Measurements from ENCODE around the gene SLC7A1.

GRCh38 chr13:29534083-29534482 is 61.4 kb downstream of the SLC7A1 start:
- TF ChIP-seq CTCF (IDR thresholded peaks at IDR 0.05) = no peak
- TF ChIP-seq NPAS2 (CRISPR knock-in tag; IDR thresholded peaks at IDR 0.05; ENCODE audit: borderline replicate concordance) = no peak
- no peak for TF ChIP-seq SMC3 (IDR thresholded peaks at IDR 0.05)
- TF ChIP-seq, protein P1, sequence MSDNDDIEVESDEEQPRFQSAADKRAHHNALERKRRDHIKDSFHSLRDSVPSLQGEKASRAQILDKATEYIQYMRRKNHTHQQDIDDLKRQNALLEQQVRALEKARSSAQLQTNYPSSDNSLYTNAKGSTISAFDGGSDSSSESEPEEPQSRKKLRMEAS (IDR thresholded peaks at IDR 0.05) = no peak
- TF ChIP-seq MAFK (IDR thresholded peaks at IDR 0.05; ENCODE audit: partially characterized antibody) = no peak
- TF ChIP-seq CEBPB (IDR thresholded peaks at IDR 0.05) = no peak
- no peak for TF ChIP-seq BHLHE40 (IDR thresholded peaks at IDR 0.05; ENCODE audit: low read depth, low read length)
- no peak for TF ChIP-seq JUNB (IDR thresholded peaks at IDR 0.05)
- no peak for TF ChIP-seq POLR2A (IDR thresholded peaks at IDR 0.05; ENCODE audit: low read length)
- no peak for TF ChIP-seq EP300 (IDR thresholded peaks at IDR 0.05)
- no peak for TF ChIP-seq ZSCAN20 (CRISPR knock-in tag; IDR thresholded peaks at IDR 0.05)
- TF ChIP-seq, protein P2, sequence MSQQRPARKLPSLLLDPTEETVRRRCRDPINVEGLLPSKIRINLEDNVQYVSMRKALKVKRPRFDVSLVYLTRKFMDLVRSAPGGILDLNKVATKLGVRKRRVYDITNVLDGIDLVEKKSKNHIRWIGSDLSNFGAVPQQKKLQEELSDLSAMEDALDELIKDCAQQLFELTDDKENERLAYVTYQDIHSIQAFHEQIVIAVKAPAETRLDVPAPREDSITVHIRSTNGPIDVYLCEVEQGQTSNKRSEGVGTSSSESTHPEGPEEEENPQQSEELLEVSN (IDR thresholded peaks at IDR 0.05; ENCODE audit: borderline replicate concordance, low read depth) = no peak
- TF ChIP-seq MAZ (IDR thresholded peaks at IDR 0.05; ENCODE audit: borderline replicate concordance, low read depth, low read length) = no peak

Data from A549 (cell line).